ENCODE data around the gene NME8.
A peak's percentile ranks its signal among the peaks of the same experiment; 100 is the strongest.
"Not testable (repeated sequence)": the region's sequence is repeated elsewhere in the genome, so short reads cannot be mapped to it uniquely, and the experiment has no call there.

Gene NME8

GRCh38 chr7:37848297-37848696 lies at the start of gene NME8:
Gene NME8 (plus strand): TSS chr7:37848597. CDS start chr7:37850267, 1,670 bp downstream.
- DNase-seq (ENCODE audit: insufficient read length, low spot score) (no peak), FAIRE-seq (no peak)

GRCh38 chr7:37806152-37806551 lies 42.2 kb upstream of the NME8 start:
- DNase-seq (ENCODE audit: insufficient read length, low spot score) (no peak), FAIRE-seq (no peak)

GRCh38 chr7:37812161-37812580 lies 36.2 kb upstream of the NME8 start:
- FAIRE-seq: not testable (repeated sequence)

GRCh38 chr7:37815671-37816371 lies 32.6 kb upstream of the NME8 start:
- FAIRE-seq: peak; percentile 80
- DNase-seq (ENCODE audit: insufficient read length, low spot score): no peak

More at GRCh38 chr7:37812161-37812580, 36.2 kb upstream of the NME8 start:
- not testable (repeated sequence) for DNase-seq (ENCODE audit: insufficient read length, low spot score)

- DNase-seq (ENCODE audit: insufficient read length, low spot score) (no peak), FAIRE-seq (peak; percentile 79)
Measured at GRCh38 chr7:37816922-37817590, 31.3 kb upstream of the NME8 start.

GRCh38 chr7:37817591-37817960 lies 30.8 kb upstream of the NME8 start:
- DNase-seq (ENCODE audit: insufficient read length, low spot score): no peak
- no peak for FAIRE-seq

- no peak for FAIRE-seq
- DNase-seq (ENCODE audit: insufficient read length, low spot score): no peak
Measured at GRCh38 chr7:37817996-37818720, 30.2 kb upstream of the NME8 start.

- FAIRE-seq (no peak), DNase-seq (ENCODE audit: insufficient read length, low spot score) (no peak)
Measured at GRCh38 chr7:37820708-37821468, 27.5 kb upstream of the NME8 start.

GRCh38 chr7:37822946-37823345 lies 25.5 kb upstream of the NME8 start:
- no peak for FAIRE-seq
- no peak for DNase-seq (ENCODE audit: insufficient read length, low spot score)

GRCh38 chr7:37823557-37823956 lies 24.8 kb upstream of the NME8 start:
- DNase-seq (ENCODE audit: insufficient read length, low spot score) (no peak), FAIRE-seq (no peak)

- DNase-seq (ENCODE audit: insufficient read length, low spot score) (no peak), FAIRE-seq (peak; percentile 33)
Measured at GRCh38 chr7:37825038-37825437, 23.4 kb upstream of the NME8 start.

- DNase-seq (ENCODE audit: insufficient read length, low spot score) (no peak), FAIRE-seq (peak; percentile 92)
Measured at GRCh38 chr7:37826825-37827224, 21.6 kb upstream of the NME8 start.

- DNase-seq (ENCODE audit: insufficient read length, low spot score) (no peak), FAIRE-seq (no peak)
Measured at GRCh38 chr7:37831244-37831643, 17.2 kb upstream of the NME8 start.

- peak; percentile 82 for FAIRE-seq
Measured at GRCh38 chr7:37832194-37832593, 16.2 kb upstream of the NME8 start.

GRCh38 chr7:37833107-37833817 lies 15.1 kb upstream of the NME8 start:
- FAIRE-seq (peak; percentile 68), DNase-seq (ENCODE audit: insufficient read length, low spot score) (peak; percentile 27)

More at GRCh38 chr7:37832194-37832593, 16.2 kb upstream of the NME8 start:
- no peak for DNase-seq (ENCODE audit: insufficient read length, low spot score)

GRCh38 chr7:37833818-37834146 lies 14.6 kb upstream of the NME8 start:
- DNase-seq (ENCODE audit: insufficient read length, low spot score): no peak
- no peak for FAIRE-seq

- DNase-seq (ENCODE audit: insufficient read length, low spot score) (no peak), FAIRE-seq (no peak)
Measured at GRCh38 chr7:37853468-37853867, 5.1 kb downstream of the NME8 start.

GRCh38 chr7:37882086-37882485 lies 33.7 kb downstream of the NME8 start:
- no peak for FAIRE-seq
- no peak for DNase-seq (ENCODE audit: insufficient read length, low spot score)

- no peak for DNase-seq (ENCODE audit: insufficient read length, low spot score)
- FAIRE-seq: no peak
Measured at GRCh38 chr7:37893359-37893758, 45.0 kb downstream of the NME8 start.

GRCh38 chr7:37894671-37895070 lies 46.3 kb downstream of the NME8 start:
- DNase-seq (ENCODE audit: insufficient read length, low spot score): no peak
- FAIRE-seq: no peak

Data from GM19239 (cell line).